Measurements from ENCODE around the gene WIPF1. TPM values are rescaled to one million over a fixed set of nuclear protein-coding genes. Genes with fewer than 3 reads are reported as not detected.

WIPF1 gene
- polyA plus RNA-seq, 1 donor from 2014 or later: 0.25 TPM

- Histone ChIP-seq H3K9me2 (ENCODE audit: insufficient read depth, low read length) (no peaks in the 10 kb centered on the region), H3K79me2 (replicated peaks; ENCODE audit: insufficient read depth, low read length) (no peaks in the 10 kb centered on the region), H3K4me2 (ENCODE audit: low read length) (no peak overlapping the region), H3K36me3 (ENCODE audit: insufficient read depth, low read length) (no peaks in the 10 kb centered on the region), H4K20me1 (ENCODE audit: insufficient read depth) (no peaks in the 10 kb centered on the region), H3K4me3 (ENCODE audit: low read length) (no peak overlapping the region), H3K9me3 (ENCODE audit: low read length) (no peaks in the 10 kb centered on the region), H3K9ac (ENCODE audit: low read length) (no peak overlapping the region), H2AFZ (ENCODE audit: low read depth, low read length) (no peak overlapping the region), H3K27me3 (ENCODE audit: insufficient read depth, low read depth, low read length) (no peaks in the 10 kb centered on the region), H3K27ac (ENCODE audit: low read length) (no peak overlapping the region), H3F3A (ENCODE audit: insufficient read depth, low read length, poor library complexity, severe bottlenecking) (no peaks in the 10 kb centered on the region)
- TF ChIP-seq POLR2AphosphoS5 (IDR thresholded peaks at IDR 0.05): no peak
- TF ChIP-seq REST (IDR thresholded peaks at IDR 0.05; ENCODE audit: borderline replicate concordance): no peak
- TF ChIP-seq CTCF (IDR thresholded peaks at IDR 0.05; ENCODE audit: poor library complexity, severe bottlenecking): no peak
- TF ChIP-seq TAF1 (IDR thresholded peaks at IDR 0.05; ENCODE audit: low read depth): no peak
- no peak for TF ChIP-seq RAD21 (conservative IDR thresholded peaks at IDR 0.05)
- TF ChIP-seq MXI1 (conservative IDR thresholded peaks at IDR 0.05; ENCODE audit: poor library complexity, severe bottlenecking): no peak
- no peak for TF ChIP-seq EP300 (conservative IDR thresholded peaks at IDR 0.05; ENCODE audit: poor library complexity, severe bottlenecking)
- no peak for TF ChIP-seq EZH2 (IDR thresholded peaks at IDR 0.05; ENCODE audit: borderline replicate concordance, insufficient read depth, low read length, poor library complexity, severe bottlenecking)
- TF ChIP-seq SMC3 (conservative IDR thresholded peaks at IDR 0.05; ENCODE audit: poor library complexity): no peak
Measured at GRCh38 chr2:174585146-174585545, 12.5 kb downstream of the WIPF1 start.

- Histone ChIP-seq H3K9ac (ENCODE audit: low read length) (no peak overlapping the region), H3K9me3 (ENCODE audit: low read length) (no peaks in the 10 kb centered on the region), H4K20me1 (ENCODE audit: insufficient read depth) (no peaks in the 10 kb centered on the region)
Measured at GRCh38 chr2:174581491-174581890, 16.1 kb downstream of the WIPF1 start.

More at GRCh38 chr2:174581491-174581890, 16.1 kb downstream of the WIPF1 start:
- Histone ChIP-seq H3K4me2 (ENCODE audit: low read length) (no peak overlapping the region), H3K36me3 (ENCODE audit: insufficient read depth, low read length) (no peaks in the 10 kb centered on the region), H3K9me2 (ENCODE audit: insufficient read depth, low read length) (no peaks in the 10 kb centered on the region), H3F3A (ENCODE audit: insufficient read depth, low read length, poor library complexity, severe bottlenecking) (no peaks in the 10 kb centered on the region), H3K79me2 (replicated peaks; ENCODE audit: insufficient read depth, low read length) (no peaks in the 10 kb centered on the region), H2AFZ (ENCODE audit: low read depth, low read length) (no peak overlapping the region), H3K4me3 (ENCODE audit: low read length) (no peak overlapping the region), H3K27ac (ENCODE audit: low read length) (no peak overlapping the region), H3K27me3 (ENCODE audit: insufficient read depth, low read depth, low read length) (no peaks in the 10 kb centered on the region)
- TF ChIP-seq POLR2AphosphoS5 (IDR thresholded peaks at IDR 0.05) (no peak), REST (IDR thresholded peaks at IDR 0.05; ENCODE audit: borderline replicate concordance) (no peak), SMC3 (conservative IDR thresholded peaks at IDR 0.05; ENCODE audit: poor library complexity) (no peak), EZH2 (IDR thresholded peaks at IDR 0.05; ENCODE audit: borderline replicate concordance, insufficient read depth, low read length, poor library complexity, severe bottlenecking) (no peak), CTCF (IDR thresholded peaks at IDR 0.05; ENCODE audit: poor library complexity, severe bottlenecking) (no peak), EP300 (conservative IDR thresholded peaks at IDR 0.05; ENCODE audit: poor library complexity, severe bottlenecking) (no peak), RAD21 (conservative IDR thresholded peaks at IDR 0.05) (no peak), MXI1 (conservative IDR thresholded peaks at IDR 0.05; ENCODE audit: poor library complexity, severe bottlenecking) (no peak), TAF1 (IDR thresholded peaks at IDR 0.05; ENCODE audit: low read depth) (no peak)
